HL-60/S4 treated with phorbol 12-myristate 13-acetate at 8.2 ng/mL for 4 days and 3 days (cell line): ENCODE data around the gene BHLHE23.

ENCODE experiments used
- in situ Hi-C: fragments of 300-500 bp; cut with MboI; formaldehyde crosslinking; loops from 2 replicates; pipeline ENCODE4 v1.15.0; 2022; ENCODE audit warnings: low sequenced_read_pairs

The BHLHE23 gene

DNA sequence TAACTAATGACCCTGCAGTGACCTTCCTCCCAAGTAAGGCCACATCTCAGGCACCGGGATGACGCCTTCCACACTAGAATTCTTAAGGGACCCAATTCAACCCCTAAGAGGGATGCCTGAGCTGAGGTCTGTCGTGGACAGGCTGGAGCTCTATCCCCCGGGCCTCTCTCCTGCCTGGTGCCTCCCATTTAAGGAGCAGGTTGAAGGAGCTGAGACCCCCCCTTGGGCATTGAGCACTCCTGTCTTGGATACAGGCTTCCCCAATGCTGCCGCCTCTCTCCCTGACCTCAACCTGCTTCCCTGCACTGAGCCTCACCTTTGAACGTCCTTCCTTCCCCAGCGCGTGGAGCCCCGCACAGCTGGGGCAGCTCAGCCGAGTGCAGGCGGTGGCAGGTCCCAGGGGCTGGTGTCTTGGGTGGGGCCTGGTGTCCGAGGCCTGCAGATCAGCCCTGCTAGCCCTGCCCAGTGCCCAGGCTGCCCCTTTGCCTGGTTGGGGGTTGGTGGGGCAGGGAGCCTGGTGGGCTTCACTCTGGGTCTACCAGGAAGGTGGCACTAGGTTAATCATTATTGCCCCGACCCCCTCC is 19.9 kb upstream of the BHLHE23 start:
- in situ Hi-C loops = no loop called here

DNA sequence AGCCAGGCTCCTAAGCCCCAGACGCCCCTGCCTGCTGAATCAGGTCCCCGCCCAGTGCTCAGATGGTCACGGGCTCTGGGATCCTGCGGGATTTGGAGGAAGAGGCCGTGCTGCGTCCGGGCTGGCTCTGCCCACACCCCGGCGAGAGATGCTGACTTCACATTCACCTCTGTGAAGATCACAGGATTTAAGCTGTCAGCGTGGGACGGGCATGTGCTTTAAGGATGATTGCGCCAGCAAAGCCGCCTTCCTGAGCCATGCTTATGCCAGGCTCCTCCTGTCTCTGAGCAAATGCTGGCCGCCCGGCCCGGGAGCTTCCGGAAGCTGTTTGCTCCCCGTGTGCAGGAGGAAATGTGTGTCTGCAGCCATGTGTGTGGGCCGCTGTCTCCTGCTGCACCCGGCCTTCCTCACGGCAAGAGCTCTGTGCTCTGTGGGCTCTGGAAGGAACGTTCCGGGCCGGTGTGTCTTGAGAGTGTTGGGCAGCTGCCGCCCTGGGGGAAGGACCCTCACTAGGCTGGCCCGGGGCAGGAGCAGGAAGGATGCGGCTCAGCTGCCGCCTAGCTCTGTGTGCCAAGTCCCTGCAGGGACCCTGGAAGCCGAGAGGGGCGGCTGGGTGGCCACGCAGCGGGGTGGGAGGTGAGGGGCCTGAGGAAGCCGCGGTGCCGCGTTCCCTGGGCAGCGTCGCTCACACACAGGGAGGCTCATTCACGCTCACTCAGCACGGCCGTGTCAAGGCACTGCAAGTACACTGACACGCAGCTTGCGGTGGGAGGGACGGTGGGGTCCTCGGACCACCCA is 19.0 kb upstream of the BHLHE23 start:
- in situ Hi-C loops = no loop called here

DNA sequence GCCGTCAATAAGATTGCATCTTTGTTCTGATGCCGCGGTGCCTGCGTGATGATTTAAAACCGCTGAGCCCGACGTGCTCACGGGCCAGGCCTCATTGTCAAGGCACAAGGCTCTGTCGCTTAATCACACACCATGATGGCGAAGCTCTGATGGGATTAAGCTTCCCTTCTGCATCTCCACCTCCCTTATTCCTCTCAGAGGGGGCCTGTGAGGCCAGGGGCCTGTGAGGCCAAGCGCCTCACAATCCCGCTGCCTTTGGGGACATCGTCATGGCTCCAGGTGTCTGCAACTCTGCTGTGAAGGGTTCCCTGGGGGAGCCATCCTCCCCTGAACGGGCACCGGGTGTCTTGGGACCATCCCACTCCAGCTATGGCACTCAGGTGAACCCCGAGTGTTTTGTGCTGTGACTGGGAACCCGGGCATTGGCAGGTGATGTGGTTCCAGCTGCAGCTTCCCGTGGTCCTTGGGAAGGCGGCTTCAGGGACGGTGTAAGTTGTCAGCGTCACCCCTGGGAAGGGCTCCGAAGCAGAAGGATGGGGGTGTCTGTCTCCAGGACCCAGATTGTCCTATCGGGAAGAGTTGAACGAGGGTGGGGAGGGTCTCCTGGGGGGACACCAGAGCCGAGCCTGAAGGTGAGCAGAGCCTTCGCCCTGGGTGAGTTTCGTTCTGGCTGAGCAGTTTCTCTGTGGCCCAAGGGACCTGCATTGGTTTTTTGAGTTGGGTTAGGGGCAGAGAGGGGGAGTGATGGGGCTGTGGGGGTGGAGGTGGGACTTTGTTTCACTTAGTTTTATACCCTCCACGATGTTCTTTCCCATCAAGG is 18.0 kb upstream of the BHLHE23 start:
- in situ Hi-C loops = no loop called here

DNA sequence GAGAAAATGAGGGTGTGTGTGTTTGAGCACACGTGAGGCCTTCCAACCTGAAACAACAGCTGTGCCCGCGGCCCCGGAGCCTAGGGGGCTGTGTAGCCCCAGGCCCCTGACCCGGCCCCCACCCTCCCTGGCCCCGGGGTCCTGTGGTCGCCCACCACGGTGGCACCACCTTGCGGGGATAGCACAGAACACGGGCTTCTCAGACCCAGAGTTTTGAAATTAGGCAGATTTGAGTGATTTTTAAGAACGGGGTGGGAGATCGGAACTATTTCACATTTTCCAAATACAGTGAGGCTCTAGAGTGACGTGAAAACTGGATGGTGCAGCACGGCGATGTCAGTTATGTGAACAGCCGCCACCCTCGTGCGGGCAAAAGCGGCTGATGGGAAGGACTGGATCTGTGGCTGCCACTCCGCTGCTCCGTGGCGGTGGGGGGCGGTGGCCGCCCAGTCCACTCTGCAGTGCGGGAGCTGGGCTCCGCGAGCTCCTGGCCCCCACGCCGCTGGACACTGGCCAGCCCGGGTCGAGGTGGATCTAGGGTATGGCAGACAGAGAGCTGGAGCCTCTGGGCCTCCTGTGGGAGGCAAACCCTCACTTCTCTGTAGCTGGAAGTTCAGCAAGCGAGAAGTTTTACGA is 17.3 kb upstream of the BHLHE23 start:
- in situ Hi-C loops = no loop called here

DNA sequence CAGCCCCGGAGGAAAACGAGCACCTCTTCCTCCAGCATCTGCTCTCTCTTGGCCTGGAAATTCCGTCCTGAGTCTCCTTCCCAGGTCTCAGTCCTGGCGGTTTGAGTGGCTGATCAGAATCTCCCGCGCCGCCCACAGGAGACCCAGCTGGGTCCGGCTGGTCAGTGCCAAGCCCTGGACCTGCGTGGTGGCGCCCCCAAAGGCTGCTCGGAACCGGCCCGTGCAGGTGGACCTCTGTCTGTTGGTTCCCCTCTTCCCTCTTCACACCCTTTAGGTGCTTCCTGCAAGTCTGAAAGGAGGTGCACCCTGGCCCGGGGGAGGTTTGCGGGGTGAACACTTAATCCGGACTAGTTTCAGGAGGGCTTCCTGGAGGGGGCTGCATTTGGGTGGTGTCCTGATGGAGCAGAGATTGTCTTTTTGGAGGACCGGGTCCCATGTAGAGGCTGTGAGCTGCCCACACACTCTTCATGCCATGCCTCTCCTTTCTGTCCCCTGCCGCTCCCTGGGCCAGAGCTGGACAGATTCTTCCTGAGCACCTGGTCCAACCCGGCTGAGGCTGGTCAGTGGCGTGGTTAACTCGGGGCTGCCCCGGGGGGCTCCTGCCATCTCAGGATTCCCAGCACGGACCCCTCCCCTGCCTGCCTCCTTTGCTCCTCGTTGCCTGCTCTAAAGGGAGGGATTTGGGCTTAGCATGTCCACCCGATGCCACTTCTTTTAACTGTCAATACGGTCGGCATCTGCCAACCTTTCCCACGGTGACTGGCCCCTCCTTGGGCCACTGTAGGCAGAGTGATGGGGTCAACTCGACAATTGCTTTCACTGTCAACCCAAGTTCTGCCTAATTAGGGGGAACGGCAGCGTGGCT is 16.5 kb upstream of the BHLHE23 start:
- in situ Hi-C loops = no loop called here

DNA sequence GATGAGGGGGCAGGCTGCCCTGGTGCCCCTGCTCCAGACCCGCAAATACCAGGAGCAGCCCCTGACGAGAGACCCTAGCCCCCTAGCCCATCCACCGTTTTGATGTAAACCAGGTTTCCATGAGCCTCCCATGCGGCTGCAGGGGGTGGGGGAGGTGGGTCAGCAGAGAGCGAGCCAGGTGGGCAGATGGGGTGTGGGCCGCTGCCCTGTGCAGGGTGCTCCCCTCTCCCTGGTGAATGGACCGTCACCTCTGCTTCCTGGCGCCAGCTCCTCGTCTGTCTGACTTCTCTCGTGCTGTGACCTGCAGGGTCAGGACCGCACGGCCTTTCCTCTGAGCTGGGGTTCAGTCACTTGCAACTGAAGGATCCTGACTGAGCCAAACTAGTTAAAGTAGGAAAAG is 15.7 kb upstream of the BHLHE23 start:
- in situ Hi-C loops = no loop called here

DNA sequence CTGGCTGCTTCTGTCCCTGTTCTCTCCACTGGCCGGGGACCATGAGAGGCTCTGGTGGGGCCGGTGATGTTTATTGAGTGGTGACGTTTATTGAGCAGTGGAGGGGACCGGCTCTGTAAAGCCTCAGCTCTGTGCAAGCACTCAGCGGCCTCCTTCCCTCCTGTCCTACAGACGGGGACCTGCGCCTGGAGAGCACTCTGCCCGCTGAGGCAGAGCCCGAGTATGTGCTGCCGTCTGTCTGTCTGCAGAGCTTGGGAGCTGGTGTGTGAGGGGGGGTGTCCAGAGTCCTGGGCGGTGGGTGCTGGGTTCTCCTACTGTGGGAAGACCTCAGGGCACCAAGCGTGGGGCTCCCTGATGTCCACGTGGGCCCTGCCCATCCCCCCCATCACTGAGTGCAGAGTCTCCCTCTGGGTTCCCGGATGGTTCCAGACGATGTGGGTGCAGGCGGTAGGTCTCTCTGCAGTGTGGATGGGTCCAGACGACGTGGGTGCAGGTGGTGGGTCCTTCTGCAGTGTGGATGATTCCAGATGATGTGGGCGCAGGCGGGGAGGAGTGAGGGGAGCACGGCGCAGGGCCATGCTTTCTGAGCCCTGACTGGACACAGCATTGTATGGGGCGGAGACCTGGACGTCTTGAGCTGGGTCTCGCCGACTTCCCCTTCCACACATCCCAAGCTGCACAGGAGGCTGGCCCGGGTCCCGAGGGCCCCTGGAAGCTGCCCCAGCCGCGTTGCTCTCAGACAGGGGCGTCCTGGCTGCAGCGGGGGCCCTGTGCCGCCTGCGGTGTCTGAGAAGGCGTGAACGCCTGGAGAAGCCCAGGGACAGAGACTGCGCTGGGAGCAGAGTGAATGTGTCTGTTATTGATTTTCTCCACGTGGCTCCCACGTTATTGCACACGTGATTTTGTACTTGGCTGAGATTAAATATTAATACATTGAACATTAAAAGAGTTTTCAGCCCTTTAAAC is 14.9 kb upstream of the BHLHE23 start:
- in situ Hi-C loops = no loop called here

DNA sequence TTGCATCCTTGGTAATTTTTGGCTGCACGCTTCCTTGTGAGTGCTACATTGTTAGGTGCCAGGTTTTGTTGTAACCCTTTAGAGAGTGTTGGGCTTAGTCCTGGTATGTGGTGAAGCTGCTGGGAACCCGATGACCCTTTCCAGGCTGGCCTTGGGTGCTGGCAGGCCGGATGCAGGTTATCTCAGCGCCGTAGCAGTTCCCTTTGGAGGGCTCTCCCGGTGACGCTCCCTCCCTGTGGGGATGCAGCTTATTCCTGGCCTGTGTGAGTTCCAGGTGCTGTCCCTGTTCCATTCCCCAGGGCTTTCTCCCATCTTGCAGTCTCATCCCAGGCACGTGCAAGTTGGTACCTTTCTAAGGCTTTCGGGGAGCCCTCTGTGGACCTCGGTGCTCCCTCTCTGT is 13.9 kb upstream of the BHLHE23 start:
- in situ Hi-C loops = no loop called here

DNA sequence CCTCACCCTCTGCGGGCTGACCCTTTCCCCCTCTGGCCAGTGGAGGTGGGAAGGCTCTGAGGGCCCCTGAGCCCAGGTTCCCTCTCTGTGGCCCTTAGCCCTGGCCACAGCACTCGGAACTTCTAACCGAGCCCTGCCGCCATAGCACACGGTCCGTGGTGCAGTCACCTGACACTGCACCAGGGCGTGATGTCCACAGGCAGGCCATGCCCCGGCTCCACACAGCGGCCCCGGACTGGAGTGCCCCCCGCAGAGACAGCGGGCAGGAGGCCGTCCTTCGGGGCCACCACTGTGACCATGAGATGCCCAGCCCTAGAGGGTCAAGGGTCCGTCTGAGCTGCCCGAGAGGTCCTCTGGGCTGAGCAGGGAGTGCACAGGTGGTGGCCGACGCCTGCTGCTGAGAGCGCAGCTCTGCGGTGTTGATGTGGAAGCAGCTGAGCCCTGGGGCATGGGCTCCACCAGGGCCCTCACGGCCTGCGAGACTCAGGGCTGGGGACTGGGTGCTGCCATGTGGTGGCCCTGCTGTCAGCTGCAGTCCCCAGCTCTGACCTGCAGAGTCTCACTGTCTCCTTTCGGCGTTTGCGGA is 11.2 kb upstream of the BHLHE23 start:
- in situ Hi-C loops = no loop called here

DNA sequence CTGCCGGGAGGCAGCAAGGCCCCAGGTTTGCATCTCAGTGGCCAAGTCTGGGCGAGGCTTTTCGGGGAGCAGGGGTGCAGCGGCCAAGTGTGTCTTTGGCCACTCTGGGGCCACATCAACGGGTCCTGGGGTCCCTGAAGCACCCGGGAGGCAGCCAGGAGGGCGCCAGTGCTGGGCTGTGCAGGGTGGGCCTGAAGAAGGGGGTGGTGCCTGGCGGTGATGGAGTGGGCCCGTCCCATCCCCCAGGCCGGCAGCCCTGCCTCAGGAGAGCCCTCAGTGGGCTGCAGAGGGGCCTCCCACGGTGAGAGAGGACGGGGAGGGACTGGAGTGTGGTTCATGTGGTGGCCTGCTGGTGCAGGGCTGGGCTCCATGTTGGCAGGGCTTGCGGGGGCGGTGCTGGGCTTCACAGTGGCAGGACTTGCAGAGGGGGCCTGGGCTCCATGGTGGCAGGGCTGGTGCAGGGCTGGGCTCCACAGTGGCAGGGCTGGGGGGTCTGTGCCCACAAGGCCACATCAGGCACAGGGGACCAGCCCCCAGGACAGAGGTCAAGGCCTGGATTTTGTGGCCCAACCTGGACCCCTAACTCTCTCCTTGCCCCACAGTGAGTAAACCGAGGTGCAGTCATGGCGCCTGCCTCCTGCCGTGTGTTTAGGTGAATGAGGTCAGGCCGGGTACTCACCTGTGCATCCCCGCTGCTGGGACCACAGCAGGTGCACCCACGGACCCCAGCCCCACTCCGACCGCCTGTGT is 10.5 kb upstream of the BHLHE23 start:
- in situ Hi-C loops = no loop called here

DNA sequence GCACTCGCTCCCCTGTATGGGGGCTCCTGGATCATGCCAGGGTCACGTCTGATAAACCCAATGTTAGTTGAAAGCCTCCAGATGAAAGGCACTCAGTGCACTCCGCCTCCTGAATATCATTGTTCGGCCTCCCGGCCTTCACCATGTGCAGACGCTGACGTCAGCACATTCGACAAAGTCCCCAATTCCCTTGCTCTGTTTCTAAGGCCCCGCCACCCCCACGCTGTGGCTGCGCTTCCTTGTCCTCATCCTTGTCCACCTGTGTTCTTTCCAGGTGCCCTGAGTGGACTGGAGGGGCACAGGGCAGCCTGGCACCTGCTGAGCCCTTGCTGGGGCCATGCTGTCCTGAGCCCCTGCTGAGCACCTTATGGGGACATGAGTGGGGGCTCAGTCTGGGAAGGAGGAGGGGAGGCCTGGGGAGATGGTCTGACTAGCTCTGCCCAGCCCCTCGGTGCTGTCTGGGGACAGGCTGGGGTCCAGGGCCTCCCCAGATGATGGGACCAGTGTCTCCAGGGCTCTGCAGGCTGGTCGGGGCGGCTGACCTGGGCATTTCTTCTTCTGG is 9.8 kb upstream of the BHLHE23 start:
- in situ Hi-C loops = no loop called here

DNA sequence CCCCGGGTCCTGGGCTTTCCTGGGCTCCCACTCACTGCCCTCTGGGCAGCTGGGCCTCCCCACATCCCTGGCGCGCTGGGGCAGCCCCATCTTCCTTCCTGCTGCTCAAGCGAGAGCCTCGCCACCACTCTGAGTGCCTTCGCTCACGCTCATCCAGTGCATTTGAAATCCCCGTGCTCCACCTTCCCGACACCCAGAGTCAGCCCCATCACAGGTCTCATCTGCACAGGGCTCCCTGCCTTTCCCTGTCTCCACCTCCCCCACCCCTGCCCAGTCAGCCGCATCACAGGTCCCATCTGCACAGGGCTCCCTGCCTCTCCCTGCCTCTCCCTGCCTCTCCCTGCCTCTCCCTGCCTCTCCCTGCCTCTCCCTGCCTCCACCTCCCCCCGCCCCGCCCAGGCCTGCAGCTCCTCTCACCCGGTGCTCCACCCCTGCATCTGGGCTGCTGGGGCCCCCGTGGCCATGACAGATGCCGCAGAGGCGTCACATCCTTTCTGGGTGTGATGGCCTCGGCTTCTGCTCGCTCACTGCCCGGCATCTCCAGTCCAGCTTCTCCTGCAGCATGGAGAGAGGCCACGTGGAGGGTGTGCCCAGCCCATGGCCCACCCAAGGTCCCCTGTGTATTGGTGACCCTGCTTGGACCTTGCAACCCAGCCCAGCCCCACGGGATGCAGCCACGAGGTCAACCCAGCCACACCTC is 9.0 kb upstream of the BHLHE23 start:
- in situ Hi-C loops = no loop called here

DNA sequence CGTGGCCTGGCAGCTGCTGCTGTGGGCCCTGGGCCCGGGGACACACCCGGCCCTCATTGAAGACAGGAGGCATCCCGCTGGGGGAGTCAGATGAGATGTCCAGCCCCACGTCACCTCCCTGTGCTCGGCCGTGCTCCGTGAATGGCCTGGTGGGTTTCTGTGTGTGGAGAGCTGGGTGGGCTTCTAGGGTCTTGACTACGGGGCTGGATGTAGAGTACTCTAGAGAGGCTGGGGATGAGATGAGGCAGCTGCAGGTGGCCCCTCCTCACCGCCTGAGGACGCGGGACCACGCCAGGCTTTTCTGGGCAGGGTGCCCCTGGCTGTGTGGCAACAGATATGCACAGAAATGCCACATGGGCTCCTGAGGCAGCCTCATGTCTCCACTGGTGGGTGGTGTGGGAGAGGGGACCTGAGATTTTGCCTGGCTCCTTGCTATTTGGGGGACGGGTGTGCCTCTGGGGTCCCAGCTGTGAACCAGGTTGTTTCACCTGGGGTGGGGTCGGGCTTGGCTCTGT is 8.4 kb upstream of the BHLHE23 start:
- in situ Hi-C loops = no loop called here

DNA sequence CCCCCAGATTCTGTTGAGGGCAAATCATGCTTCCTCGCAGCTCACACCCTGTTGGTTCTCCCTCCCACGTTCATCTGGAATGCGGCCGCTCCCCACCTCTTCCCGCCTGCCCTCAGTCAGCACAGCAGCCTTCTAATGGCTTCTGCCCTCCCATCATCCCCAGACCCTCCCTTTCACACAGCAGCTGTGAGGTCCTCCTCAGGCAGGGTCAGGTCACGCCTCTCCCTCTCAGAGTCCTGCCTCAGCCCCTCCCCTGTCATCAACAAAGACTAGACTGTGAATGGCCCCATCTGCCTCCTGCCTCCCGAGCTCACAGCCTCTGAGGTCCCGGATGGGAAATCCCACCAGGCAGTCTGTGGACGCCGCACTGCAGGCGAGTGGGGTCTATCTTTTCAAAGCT is 7.9 kb upstream of the BHLHE23 start:
- in situ Hi-C loops = no loop called here

DNA sequence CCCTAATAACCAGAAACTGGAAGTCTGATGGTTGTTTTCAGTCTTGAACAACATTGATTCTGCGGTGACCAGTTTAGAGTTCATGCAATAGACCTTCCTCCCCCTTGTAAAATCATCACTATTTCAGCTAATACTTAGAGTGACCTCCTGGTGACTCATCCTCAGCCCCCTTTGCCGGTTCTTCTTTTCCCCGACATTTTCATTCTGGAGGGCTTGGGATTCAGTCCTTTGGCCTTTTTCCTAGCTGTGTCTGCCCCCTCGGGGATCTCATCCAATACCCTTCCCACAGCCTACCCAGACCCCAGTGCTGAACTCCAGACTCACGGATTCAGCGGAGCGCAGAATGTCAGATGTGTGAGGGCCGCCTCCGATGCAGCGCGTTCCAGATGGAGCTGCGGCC is 7.5 kb upstream of the BHLHE23 start:
- in situ Hi-C loops = no loop called here

DNA sequence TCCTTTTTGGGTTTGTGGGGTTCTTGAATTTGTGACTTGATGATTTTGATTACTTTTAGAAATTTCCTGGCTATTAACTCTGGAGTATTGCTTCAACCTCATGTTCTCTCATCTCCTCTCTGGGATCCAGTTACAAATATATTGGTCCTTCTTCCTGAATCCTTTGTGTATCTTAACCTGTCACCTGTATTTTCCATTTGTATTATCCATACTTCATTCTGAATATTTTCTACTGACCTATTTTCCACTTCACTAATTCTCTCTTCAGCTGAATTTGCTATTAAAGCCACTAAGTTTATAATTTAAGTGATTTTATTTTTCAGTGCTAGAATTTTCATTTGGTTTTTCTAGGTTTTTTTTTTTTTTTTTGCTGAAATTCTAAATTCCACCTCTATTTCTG is 6.4 kb upstream of the BHLHE23 start:
- in situ Hi-C loops = no loop called here

DNA sequence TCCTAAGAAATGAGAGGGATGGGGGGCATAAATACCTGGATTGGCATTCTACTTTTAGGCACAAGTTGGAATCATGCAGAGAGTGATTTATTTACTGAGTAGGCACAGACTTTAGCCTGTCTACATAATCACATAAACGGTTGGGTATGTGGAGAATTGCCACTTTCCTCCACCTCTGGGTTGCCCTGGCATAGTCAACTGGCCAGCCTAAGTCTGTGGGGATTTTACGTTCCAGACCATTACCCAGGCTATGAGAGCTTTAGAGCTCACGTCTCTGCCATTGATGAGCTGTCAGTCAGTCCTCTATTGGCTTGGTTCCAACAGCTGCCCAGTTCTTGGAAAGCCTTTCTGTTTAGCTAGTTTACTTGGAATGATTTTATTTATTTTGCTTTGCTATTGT is 5.0 kb upstream of the BHLHE23 start:
- in situ Hi-C loops = no loop called here
